GM12874 (cell line): ENCODE data around the gene THBD.

Source experiments
- TF ChIP-seq, protein P1 (sequence below): IDR thresholded peaks from 2 replicates; pipeline ENCODE4 v1.5.1; 2011; ENCODE audit warnings: low read depth, mild to moderate bottlenecking, control low read depth, low read length, moderate library complexity; ENCODE audit not compliant: insufficient read depth

Gene THBD

DNA sequence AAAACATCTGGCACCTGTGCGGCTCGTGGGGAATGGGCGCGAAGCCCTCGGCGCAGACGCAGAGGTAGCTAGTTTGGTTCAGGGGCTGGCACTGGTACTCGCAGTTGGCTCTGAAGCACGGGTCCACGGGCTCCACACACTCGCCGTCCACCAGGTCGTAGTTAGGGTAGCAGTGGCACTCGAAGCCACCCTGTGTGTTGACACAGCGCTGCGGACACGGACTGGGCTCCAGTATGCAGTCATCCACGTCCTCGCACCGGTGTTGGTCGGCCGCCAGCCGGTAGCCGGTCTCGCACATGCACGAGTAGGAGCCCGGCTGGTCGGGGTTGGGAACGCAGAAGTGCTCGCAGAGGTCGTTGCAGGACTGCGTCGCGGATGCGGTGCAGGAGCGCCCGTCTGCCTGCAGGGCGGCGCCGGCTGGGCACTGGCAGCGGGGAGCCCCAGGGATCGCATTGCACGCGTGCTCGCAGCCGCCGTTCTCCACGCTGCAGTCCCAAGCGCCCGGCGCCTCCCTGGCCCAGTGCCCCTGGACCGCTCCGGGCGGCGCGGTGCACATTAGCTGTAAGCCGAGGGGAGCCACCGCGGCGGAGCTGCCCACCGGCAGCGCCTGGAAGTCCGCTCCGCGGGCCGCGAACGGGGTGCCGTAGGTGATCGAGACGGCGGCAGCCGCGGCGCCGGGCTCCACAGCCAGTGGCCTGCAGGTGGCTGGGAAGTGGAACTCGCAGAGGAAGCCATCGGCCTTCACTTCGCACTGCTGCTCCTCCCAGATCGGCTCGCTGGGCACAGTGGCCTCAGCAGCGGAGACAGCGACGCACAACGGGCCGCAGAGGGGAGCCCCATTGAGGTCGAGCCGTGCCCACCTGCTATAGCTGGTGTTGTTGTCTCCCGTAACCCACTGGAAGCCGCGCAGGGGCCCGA lies 930 bp downstream of the THBD start:
- TF ChIP-seq, protein P1, sequence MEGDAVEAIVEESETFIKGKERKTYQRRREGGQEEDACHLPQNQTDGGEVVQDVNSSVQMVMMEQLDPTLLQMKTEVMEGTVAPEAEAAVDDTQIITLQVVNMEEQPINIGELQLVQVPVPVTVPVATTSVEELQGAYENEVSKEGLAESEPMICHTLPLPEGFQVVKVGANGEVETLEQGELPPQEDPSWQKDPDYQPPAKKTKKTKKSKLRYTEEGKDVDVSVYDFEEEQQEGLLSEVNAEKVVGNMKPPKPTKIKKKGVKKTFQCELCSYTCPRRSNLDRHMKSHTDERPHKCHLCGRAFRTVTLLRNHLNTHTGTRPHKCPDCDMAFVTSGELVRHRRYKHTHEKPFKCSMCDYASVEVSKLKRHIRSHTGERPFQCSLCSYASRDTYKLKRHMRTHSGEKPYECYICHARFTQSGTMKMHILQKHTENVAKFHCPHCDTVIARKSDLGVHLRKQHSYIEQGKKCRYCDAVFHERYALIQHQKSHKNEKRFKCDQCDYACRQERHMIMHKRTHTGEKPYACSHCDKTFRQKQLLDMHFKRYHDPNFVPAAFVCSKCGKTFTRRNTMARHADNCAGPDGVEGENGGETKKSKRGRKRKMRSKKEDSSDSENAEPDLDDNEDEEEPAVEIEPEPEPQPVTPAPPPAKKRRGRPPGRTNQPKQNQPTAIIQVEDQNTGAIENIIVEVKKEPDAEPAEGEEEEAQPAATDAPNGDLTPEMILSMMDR, result peak; percentile 37; the same call in 1 of the 2 replicates

DNA sequence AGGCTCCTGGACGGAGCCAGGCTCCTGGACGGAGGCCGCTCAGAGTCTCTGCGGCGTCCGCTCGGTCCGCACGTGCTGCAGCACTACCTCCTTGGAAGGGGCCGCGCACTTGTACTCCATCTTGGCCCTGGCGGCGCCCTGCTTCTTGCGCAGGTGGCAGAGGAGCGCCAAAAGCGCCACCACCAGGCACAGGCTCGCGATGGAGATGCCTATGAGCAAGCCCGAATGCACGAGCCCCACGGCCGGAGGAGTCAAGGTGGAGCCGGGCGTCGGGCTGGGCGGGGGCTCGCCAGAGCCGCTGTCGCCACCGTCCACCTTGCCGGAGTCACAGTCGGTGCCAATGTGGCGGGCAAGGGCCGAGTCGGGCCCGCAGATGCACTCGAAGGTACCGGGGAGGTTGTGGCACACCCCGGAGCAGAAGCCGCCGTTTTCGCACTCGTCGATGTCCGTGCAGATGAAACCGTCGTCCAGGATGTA lies 1.7 kb downstream of the THBD start:
- TF ChIP-seq, protein P1, result no peak

DNA sequence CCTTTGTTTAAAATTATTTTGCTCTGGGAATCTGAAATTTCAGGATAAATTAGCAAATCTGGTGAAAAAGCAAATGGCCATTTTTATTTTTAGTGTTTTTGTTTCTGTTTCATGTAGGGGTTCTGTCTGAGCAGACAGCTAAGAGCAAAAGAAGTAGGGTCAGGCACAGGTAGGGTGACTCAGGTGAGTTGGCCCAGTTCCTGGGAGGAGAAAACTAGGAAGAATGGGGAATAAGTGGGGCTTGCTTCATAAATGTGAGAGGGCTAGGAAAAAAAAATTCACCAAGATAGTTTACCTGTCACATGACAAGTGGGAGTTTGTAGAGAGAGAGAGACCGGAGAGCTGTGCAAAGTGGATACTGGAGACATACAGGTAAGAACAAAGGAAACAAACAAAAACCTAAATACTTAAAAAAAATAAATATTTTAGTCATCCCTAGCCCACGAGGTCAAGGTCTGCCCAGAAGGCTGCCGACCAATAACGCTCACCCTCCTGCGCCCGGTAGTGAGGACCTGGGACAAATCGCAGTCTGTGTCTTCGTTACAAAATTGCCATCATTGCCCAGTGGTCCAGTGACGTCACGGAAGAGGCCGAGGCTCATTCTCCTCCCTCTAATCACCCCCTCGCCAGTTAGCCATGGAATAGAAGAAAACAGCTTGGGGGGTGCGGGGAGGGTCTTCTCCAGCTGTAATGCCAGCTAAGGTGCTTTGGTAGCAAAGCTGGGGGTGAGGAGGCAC lies 2.3 kb downstream of the THBD start:
- TF ChIP-seq, protein P1, result no peak

DNA sequence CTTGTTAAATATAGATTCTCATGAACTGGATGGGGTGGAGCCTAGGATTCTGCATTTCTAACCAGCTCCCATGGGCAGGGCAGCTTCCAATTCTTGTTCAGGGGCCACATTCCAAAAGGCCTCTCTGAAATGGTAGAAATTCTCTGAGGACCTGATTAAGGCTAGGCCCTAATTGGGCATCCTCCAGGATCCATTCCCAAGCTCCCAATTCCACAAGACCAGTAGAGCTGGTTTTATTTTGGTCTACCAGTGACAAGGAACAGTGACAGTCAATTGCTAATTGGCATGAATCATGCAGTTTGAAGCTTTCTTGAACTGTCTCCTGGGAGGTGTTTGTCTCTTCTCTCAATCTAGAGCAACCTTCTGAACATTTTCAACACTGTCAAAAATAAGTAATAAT lies 3.0 kb downstream of the THBD start:
- TF ChIP-seq, protein P1, result no peak

DNA sequence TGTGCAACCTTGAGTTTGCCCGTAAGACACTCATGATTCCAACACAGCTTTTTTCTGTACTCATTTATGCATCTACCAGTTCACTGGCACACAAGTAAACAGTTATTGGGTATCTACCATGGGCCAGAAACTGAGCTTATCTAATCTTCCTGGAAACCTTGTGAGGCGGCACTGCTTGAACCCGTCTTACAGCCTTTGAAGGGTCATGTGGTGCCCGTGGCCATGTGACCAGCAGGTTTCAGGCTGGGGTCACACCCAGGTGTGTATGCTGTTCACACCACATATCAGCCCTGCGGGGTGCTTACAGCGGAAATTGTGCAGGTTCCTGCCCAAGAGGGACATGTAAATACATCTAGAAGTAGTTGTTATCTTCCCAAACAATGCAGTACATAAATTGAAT lies 6.1 kb downstream of the THBD start:
- TF ChIP-seq, protein P1, result no peak

DNA sequence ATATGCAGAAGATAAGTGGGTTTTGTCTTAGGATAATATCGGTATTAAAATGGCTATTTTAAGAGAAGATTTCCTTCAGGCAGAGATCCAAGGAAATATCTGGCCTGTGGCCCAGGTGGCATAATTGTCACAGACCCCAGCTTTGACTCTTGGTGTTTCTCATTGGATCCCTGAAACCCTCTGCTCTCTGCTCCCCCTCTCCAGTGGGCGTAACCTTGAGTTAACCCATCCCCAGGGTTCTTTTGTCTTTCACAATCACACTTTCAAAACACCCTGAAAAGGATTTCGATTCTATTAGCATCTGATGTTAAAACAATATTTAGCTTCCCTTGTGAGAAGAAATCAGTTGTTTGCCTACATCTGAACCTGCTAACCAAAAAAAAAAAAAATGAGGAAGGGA lies 7.2 kb downstream of the THBD start:
- TF ChIP-seq, protein P1, result no peak

DNA sequence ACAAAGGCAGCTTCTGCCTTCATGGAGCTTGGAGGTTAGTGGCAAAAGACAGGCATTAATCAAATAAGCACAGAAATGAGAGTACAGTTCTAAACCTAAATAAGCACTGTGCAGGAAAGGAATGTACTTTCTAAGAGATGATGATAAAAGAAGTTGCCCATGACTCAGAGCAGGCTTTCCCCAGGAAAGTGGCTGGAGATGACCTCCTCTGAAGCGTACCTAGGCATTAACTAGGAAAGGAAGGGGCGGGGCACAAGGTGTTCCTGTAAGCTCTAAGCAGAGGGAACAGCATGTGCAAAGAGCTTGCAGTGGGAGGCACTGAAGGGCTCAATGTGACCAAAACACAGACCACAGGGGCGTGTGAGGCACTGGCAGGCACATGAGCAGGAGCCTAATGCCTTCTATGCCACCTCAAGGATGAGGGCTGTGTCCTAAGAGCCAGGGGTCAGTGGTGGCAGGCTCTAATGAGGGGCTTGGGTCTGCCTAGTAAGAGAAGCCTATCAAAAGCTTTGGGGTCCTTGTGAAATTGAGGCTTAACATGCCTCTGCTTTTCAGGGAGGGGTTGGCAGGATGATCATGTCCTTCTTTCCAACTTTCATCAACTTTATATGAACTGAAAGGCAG lies 9.5 kb downstream of the THBD start:
- TF ChIP-seq, protein P1, result no peak
